Measurements from ENCODE around the gene C9orf153. TPM values are rescaled to one million over a fixed set of nuclear protein-coding genes. Genes with fewer than 3 reads are reported as not detected.
A peak's percentile ranks its signal among the peaks of the same experiment; 100 is the strongest.

C9orf153 gene
- total RNA-seq, 2 donors from 2014 or later, result 0.68 to 0.92 TPM

GRCh38 chr9:86285261-86285660 lies 25.8 kb upstream of the C9orf153 start:
- Histone ChIP-seq H3K4me1 (ENCODE audit: control insufficient read depth in 1 of 2, low read depth in 2 of 2) (peaks cover 11 to 17% of the 10 kb centered on the region in 2 donors), H3K27me3 (replicated peaks; ENCODE audit: insufficient read depth) (no peaks in the 10 kb centered on the region), H3K27ac (no peak overlapping the region), H3K4me3 (no peak overlapping the region), H3K9me3 (no peaks in the 10 kb centered on the region), H3K36me3 (no peaks in the 10 kb centered on the region)
- DNase-seq (ENCODE audit: low spot score) (no peak), ATAC-seq (ENCODE audit: insufficient number of reproducible peaks, low FRiP score, low read depth) (no peak)
- TF ChIP-seq, protein P1, sequence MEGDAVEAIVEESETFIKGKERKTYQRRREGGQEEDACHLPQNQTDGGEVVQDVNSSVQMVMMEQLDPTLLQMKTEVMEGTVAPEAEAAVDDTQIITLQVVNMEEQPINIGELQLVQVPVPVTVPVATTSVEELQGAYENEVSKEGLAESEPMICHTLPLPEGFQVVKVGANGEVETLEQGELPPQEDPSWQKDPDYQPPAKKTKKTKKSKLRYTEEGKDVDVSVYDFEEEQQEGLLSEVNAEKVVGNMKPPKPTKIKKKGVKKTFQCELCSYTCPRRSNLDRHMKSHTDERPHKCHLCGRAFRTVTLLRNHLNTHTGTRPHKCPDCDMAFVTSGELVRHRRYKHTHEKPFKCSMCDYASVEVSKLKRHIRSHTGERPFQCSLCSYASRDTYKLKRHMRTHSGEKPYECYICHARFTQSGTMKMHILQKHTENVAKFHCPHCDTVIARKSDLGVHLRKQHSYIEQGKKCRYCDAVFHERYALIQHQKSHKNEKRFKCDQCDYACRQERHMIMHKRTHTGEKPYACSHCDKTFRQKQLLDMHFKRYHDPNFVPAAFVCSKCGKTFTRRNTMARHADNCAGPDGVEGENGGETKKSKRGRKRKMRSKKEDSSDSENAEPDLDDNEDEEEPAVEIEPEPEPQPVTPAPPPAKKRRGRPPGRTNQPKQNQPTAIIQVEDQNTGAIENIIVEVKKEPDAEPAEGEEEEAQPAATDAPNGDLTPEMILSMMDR (IDR thresholded peaks at IDR 0.05), result no peak

- DNase-seq (ENCODE audit: low spot score) (peak; percentile 8), ATAC-seq (ENCODE audit: insufficient number of reproducible peaks, low FRiP score, low read depth) (peak; percentile 44)
- H3K9me3 ChIP-seq, result no peaks in the 10 kb centered on the region
Measured at GRCh38 chr9:86282979-86283535, 23.6 kb upstream of the C9orf153 start.

GRCh38 chr9:86282077-86282978 lies 22.9 kb upstream of the C9orf153 start, which contains the start of gene ISCA1:
Gene ISCA1, minus strand, starts transcription at chr9:86282538. Its CDS starts 80 bp downstream, at chr9:86282458.
- peak; percentile 85 for ATAC-seq (ENCODE audit: insufficient number of reproducible peaks, low FRiP score, low read depth)
- Histone ChIP-seq H3K4me3 (peak within 1 kb of the TSS; percentile 82), H3K27me3 (replicated peaks; ENCODE audit: insufficient read depth) (no peaks in the 10 kb centered on the region), H3K9me3 (no peaks in the 10 kb centered on the region), H3K27ac (peak within 1 kb of the TSS; percentile 90 to 91), H3K4me1 (ENCODE audit: control insufficient read depth in 1 of 2, low read depth in 2 of 2) (peaks cover 15 to 23% of the 10 kb centered on the region in 2 donors), H3K36me3 (no peaks in the 10 kb centered on the region)
- peak; percentile 91 for DNase-seq (ENCODE audit: low spot score)
- TF ChIP-seq, protein P1 (IDR thresholded peaks at IDR 0.05), result no peak

More at GRCh38 chr9:86282979-86283535, 23.6 kb upstream of the C9orf153 start:
- Histone ChIP-seq H3K27ac (peak overlapping the region; percentile 90 to 91), H3K4me3 (peak overlapping the region; percentile 82), H3K27me3 (replicated peaks; ENCODE audit: insufficient read depth) (no peaks in the 10 kb centered on the region), H3K4me1 (ENCODE audit: control insufficient read depth in 1 of 2, low read depth in 2 of 2) (peaks cover 15 to 23% of the 10 kb centered on the region in 2 donors), H3K36me3 (no peaks in the 10 kb centered on the region)
- TF ChIP-seq, protein P1 (IDR thresholded peaks at IDR 0.05), result no peak

GRCh38 chr9:86281593-86282076 lies 22.2 kb upstream of the C9orf153 start:
- ATAC-seq (ENCODE audit: insufficient number of reproducible peaks, low FRiP score, low read depth), result peak; percentile 4
- Histone ChIP-seq H3K36me3 (no peaks in the 10 kb centered on the region), H3K9me3 (no peaks in the 10 kb centered on the region), H3K27me3 (replicated peaks; ENCODE audit: insufficient read depth) (no peaks in the 10 kb centered on the region), H3K27ac (peak overlapping the region; percentile 90 to 91), H3K4me3 (peak overlapping the region; percentile 82), H3K4me1 (ENCODE audit: control insufficient read depth in 1 of 2, low read depth in 2 of 2) (peaks cover 15 to 23% of the 10 kb centered on the region in 2 donors)
- no peak for DNase-seq (ENCODE audit: low spot score)
- TF ChIP-seq, protein P1 (IDR thresholded peaks at IDR 0.05), result no peak

- no peak for DNase-seq (ENCODE audit: low spot score)
- Histone ChIP-seq H3K4me1 (ENCODE audit: control insufficient read depth in 1 of 2, low read depth in 2 of 2) (peaks cover 15 to 25% of the 10 kb centered on the region in 2 donors), H3K27ac (no peak overlapping the region), H3K27me3 (replicated peaks; ENCODE audit: insufficient read depth) (no peaks in the 10 kb centered on the region), H3K36me3 (no peaks in the 10 kb centered on the region), H3K4me3 (no peak overlapping the region), H3K9me3 (no peaks in the 10 kb centered on the region)
- TF ChIP-seq, protein P1 (IDR thresholded peaks at IDR 0.05), result no peak
- ATAC-seq (ENCODE audit: insufficient number of reproducible peaks, low FRiP score, low read depth), result no peak
Measured at GRCh38 chr9:86280580-86280979, 21.1 kb upstream of the C9orf153 start.
